GM18907 (cell line): ENCODE results near the gene MON1A.
"Not testable (repeated sequence)": the region's sequence is repeated elsewhere in the genome, so short reads cannot be mapped to it uniquely, and the experiment has no call there.

Experiments used
- ATAC-seq: cut with Tn5 transposase; IDR thresholded peaks from one replicate; pipeline ENCODE4 v1.9.1; 2021; ENCODE audit warnings: mild to moderate bottlenecking, moderate library complexity; ENCODE audit not compliant: unreplicated experiment

Gene MON1A, protein sequence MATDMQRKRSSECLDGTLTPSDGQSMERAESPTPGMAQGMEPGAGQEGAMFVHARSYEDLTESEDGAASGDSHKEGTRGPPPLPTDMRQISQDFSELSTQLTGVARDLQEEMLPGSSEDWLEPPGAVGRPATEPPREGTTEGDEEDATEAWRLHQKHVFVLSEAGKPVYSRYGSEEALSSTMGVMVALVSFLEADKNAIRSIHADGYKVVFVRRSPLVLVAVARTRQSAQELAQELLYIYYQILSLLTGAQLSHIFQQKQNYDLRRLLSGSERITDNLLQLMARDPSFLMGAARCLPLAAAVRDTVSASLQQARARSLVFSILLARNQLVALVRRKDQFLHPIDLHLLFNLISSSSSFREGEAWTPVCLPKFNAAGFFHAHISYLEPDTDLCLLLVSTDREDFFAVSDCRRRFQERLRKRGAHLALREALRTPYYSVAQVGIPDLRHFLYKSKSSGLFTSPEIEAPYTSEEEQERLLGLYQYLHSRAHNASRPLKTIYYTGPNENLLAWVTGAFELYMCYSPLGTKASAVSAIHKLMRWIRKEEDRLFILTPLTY

DNA sequence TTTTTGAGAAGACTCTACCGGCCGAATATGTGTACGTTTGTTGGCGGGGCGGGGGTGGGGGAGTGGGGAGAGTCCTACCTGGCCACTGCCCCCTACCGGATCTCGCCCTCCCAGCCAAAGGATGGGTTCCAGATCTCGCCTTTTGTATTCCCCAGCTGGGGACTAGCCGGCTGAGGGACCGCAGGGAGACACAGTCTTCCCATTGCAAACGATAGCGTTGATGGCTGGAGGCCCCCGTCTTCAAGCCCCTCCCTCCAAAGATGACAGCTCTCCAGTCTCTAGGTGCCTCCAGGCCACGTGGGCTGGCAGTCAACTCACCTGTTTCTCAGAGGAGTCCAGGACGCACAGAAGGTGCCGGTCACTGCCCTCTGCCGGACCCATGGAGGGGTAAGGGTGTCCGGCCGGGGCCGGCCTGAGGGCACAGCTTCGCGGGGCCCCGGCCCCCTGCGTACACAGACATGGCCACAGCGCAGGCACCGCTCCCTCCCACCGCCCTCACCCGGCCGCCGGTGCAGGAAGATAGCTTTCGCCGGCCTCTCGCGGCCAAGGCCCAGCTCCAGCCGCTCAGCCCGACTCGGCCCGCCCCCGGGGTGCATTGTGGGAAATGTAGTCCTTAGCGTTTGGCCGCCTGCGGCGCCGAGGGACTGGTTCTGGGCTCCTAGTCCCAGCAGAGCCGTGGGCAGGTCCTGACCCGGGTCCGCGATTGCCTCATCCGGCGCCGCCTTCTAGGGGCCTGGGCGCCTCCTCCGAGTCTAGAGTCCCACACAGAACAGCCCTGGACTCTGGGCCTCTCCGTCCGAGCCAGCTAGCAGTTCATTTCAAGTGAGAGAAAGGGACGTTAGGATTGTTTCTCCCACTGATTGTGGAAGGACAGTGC, at the start of gene MON1A:
TSS of gene MON1A (minus strand) at position 521 of the 877 bp plus-strand sequence. CDS start 16,465 bp downstream, outside the sequence.
- ATAC-seq = peak; percentile 83

DNA sequence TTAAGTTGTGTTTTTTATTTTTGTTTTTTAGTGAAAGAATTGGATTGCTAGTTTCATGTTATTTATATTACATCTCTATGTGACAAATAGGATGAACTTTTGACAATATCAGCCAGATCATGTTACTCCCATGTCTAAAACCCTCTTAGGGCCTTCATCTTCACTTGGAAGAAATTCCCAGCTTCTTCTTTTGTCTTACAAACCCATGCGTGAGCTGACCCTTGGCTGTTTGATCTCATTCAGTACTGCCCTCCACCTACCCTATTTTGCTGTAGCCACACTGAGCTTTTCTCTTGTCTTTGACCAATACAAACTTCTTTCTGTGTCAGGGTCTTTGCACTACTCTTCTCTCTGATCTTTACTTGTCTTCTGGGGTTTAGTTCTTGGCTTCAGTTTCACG, 47.3 kb upstream of the MON1A start:
- ATAC-seq = no peak

DNA sequence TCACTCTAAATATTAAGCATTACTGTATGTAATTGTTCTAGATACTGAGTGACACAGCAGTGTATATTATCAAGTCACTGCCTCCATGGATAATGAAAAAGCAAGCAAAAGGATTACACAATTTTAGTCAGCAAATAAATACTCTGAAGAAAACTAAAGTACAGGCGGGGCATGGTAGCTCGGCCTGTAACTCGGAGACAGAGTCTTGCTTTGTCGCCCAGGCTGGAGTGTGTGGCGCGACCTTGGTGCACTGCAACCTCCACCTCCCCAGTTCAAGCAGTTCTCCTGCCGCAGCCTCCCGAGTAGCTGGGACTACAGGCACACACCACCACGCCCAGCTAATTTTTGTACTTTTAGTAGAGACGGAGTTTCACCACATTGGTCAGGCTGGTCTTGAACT, 43.0 kb upstream of the MON1A start:
- ATAC-seq = no peak

DNA sequence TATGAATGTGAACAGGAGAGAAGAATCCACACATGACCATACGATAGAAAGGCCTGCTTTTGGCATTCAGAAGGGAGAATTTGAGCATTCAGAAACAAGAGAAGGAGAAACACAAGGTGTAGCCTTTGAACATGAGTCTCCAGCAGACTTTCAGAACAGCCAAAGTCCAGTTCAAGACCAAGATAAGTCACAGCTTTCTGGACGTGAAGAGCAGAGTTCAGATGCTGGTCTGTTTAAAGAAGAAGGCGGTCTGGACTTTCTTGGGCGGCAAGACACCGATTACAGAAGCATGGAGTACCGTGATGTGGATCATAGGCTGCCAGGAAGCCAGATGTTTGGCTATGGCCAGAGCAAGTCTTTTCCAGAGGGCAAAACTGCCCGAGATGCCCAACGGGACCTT, 38.7 kb upstream of the MON1A start:
- no peak for ATAC-seq

DNA sequence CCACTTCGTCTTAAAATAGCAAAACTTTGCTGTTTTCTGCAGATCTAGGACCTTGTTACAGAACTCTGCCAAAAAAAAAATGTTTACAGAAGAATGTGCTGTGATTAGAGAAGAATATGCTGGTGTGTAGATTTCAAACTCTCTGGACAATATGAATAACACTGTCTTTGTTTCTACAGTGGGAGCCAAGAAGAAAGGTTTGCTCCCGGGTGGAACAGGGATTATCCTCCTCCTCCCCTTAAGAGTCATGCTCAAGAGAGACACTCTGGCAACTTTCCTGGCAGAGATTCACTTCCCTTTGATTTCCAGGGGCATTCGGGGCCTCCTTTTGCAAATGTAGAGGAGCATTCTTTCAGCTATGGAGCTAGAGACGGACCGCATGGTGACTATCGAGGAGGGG, 37.7 kb upstream of the MON1A start:
- no peak for ATAC-seq

DNA sequence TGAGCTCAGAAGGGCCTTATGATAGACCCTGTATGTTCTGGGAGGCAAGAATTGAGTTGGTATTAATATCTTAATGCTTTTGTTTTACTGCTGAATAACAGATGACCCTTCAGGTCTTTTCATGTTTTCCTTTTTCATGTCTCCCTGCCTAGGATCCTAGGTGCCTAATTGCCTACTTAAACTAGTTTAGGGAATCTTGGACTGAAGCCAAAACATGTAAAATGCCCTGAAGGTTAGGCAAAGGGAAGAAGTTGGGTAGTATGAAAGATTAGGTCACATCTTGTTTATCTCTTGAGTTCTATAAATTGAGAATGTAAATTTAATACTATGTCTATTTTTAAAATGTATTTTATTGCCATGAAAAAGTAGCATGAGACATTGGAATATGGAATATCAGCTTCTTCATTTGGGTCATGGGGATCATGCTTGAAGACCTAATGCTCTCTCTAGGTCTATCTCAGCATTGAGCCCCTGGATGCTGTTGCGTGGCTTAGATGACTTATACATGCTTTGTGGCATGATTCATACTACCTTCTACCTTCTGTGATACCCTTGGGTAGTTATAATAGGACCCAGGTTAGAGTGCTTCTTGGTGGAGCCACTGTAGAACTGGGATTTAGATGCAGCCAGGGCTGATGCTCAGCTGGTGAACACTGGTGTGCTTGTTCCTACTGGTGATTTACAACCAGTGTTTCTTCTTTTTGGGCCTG, 36.8 kb upstream of the MON1A start:
- no peak for ATAC-seq

DNA sequence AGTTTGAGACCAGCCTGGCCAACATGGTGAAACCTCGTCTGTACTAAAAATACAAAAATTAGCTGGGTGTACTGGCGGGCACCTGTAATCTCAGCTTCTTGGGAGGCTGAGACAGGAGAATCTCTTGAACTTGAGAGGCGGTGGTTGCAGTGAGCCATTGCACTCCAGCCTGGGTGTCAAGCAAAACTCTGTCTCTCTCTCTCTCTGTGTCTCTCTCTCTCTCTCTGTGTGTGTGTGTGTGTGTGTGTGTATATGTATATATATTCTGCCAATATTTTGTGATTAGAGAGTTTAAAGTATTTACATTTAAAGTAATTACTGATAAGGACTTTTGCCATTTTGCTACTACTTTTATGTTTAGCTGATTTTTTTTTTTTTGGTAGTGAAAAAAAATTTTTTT, 26.0 kb upstream of the MON1A start:
- ATAC-seq = no peak

DNA sequence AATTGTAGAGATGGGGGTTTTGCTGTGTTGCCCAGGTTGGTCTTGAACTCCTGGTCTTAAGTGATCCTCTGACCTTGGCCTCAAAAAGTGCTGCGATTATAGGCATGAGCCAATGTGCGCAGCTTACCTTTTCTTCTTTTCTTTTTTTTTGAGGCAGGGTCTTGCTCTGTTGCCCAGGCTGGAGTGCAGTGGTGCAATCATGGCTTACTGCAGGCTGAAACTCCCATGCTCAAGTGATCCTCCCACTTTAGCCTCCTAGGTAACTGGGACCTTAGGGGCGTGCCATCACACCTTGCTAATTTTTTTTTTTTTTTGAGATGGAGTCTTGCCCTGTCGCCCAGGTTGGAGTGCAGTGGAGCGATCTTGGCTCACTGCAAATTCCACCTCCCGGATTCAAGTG, 23.3 kb upstream of the MON1A start:
- ATAC-seq = no peak

DNA sequence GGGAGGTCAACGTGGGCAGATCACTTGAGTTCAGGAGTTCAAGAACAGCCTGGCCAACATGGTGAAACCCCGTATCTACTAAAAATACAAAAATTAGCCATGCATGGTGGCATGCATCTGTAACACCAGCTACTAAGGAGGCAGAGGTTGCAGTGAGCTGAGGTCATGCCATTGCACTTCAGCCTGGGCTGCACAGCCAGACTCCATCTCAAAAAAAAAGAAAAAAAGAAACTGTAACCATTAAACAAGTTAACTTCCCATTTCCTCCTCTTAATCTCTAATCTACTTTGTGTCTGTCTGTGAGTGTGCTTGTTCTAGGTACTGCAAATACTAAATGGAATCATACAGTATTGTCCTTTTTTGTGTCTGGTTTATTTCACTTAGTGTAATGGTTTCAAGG, 13.0 kb upstream of the MON1A start:
- no peak for ATAC-seq

DNA sequence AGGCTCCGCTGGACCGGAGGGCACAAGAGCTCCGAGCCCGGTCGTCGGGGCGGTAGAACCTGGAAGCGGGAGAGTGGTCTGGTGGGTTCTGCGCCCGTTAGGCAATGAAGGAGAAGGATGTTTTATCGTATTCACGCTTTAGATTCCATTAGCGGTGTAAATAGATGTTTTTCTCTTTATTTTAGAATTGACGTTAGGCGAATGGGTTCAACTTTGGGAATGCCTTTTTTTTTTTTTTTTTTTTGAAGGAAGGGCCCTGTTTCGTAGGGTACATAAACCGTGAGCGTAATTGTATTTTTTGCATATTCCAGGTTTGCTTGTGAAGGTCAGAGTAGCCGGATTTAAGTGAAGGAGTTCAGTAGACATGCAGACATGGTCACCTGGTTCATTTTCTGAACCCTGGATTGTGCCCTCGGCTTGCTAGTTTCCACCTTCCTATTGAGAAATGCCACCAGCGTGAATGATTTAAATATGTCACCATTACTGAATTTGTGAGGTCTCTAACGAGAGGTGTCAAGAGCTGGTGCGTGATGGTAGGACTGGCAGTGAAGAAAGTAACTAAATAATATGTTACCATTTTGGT, 11.1 kb upstream of the MON1A start:
- ATAC-seq = no peak

DNA sequence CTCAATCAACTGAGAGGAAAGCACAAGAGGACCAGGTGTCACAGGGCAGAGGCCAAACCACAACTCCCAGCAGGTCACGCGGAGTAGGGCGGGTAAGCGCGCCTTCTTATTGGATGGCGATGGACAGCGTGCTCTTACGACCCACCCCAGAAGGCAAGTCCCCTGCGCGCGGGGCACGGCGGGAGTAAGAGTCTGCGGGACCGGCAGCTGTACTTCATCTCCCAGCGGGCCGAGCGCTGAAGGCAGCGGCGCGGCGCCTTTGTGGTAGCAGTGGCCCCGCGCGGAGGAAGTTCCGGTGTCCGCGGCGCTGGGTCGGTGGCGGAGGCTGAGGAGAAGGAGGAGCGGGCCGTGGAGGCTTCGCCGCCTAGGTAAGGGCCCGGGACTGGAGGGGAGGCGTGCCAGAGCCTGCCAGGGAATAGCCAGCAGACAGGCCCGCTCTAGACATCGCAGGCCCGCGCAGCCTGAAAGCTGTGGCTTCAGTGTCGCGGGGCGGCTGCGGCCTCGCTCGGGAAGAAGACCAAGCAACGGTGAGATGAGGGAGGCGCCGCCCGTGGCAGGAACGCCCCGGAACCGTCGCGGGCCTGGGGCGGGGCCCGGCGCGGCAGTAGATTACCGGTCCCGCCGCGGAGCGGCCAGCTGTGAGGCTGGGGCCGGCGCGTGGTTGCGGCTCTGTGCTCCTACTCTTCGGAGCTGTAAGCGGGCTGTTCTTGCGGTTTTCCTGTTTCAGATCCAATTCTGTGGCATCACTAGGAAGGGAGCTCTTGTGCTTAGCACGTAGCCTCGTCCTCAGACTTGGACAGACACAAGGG, 10.5 kb upstream of the MON1A start, which contains the start of gene RBM6:
TSS of gene RBM6 (plus strand) at position 293 of the 809 bp plus-strand sequence. CDS start 22,492 bp downstream, outside the sequence.
- ATAC-seq = peak; percentile 92

DNA sequence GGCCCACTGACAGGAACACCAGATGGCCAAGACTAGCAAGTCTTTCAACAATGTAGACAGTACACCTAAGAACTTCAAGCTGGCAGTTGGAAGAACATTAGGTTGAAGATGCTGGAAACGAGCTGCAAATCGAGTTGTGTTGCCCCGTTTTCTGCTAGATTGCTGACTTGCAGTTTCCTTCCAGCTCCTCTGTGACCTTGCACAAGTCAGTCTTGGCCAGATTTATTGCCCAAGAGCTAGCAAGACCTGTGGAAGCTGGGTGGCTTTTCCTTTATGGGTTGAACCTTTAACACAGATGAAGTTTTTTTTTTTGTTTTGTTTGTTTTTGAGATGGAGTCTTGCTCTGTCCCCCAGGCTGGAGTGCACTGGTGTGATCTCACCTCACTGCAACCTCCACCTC, 7.5 kb upstream of the MON1A start:
- no peak for ATAC-seq

DNA sequence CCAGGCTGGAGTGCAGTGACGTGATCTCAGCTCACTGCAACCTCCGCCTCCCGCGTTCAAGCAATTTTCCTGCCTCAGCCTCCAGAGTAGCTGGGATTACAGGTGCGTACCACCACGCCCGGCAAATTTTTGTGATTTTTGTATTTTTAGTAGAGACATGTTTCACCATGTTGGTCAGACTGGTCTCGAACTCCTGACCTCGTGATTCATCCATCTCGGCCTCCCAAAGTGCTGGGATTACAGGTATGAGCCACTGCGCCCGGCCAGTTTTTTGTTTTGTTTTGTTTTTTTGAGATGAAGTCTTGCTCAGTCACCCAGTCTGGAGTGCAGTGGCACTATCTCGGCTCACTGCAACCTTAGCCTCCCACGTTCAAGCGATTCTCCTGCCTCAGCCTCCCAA, 2.7 kb upstream of the MON1A start:
- not testable (repeated sequence) for ATAC-seq

DNA sequence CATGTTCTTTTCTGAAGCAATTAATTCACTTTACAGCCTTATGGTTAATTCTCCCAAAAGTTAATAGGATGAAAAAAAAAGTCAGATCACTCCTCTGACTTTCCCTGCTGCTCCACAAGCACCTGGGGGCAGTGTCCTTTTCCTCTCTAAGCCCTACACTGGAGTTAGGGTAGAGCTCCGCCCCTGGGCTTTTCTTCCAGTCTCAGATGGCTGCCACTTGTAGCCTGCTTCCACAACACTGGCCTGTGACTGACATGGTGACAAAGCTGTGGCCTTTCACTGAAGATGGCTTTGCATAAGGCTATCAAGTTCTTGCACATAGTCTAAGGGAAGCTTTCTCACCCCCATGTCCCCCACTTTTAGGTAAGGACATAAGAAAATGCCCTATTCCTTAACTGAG, 1.3 kb upstream of the MON1A start:
- no peak for ATAC-seq

DNA sequence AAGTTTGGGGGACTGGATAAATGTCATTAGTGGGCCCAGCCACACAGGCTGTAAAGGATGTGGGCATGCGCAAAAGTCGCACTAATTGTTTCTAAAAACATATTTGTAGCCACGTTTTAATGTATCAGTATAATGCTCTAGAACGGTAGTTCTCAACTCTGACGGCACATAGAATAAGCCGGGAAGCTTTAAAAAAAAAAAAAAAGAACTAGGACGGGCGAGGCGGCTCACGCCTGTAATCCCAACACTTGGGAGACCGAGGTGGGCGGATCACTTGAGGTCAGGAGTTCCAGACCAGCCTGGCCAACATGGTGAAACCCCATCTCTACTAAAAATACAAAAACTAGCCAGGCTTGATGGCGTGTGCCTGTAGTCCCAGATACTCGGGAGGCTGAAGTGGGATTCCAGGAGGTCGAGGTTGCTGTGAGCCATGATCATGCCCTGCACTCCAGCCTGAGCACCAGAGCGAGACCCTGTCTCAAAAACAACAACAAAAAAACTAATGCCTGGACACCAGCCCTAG, 618 bp upstream of the MON1A start:
- no peak for ATAC-seq

DNA sequence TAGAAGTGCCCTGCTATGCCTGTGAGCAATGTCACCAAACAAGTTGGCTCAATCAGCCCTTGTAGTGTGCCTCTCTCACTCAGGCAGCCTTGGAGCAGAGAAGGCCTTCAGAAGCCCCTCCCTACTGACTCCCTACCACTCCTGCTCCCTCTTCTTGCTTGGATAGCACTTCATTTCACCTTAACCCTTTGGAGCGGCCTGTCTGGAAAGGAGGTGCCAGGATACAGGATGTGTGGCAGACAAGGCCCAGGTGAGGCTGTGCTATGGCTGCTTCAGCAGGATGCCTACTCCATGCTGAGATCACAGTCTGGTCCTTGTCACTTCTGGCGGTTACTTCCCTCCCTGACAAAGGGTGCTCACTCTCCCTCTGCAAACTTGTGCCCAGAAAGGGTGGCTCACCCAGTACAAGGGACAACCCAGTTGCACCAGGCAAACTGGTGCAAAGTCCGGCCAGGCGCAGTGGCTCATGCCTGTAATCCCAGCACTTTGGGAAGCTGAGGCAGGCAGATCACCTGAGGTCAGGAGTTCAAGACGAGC, 1.1 kb downstream of the MON1A start:
- no peak for ATAC-seq

DNA sequence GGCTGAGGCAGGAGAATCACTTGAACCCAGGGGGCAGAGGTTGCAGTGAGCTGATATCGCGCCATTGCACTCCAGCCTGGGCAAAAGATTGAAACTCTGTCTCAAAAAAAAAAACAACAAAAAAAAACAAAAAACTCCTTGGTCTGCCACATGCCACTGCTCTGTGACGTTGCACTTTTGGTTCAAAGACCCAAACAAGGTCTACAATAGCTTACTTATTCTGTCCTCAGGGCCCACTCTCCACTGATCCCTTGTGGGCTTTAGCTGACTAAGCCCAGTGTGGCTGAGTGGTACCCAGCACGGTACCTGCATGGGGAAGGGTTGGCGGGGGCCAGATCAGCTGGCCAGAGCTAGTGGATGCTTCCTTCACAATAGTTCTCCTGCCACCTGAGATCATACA, 1.8 kb downstream of the MON1A start:
- no peak for ATAC-seq

DNA sequence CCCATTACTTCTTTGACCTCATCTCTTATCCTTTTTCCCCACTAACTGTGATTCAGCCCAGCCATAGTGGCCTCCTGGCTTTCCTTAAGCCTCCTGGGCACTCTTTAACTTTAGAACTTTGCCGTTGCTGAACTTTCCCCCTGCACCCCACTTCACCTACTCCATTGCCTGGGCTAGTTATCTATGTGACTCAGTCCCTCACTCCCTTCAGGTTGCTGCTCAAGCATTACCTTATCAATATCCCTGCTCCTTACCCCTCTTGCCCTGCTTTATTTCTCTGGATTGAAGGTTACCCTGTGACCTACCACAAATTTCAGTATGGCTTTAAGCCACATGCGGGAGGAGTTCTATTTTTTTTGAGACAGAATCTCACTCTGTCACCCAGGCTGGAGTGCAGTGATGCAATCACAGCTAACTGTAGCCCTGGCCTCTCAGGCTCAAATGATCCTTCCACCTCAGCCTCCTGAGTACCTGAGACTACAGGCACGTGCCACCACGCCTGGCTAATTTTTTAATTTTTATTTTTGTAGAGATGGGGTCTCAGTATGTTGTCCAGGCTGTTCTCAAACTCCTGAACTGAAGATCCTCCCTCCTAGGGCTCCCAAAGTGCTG, 3.4 kb downstream of the MON1A start:
- no peak for ATAC-seq

DNA sequence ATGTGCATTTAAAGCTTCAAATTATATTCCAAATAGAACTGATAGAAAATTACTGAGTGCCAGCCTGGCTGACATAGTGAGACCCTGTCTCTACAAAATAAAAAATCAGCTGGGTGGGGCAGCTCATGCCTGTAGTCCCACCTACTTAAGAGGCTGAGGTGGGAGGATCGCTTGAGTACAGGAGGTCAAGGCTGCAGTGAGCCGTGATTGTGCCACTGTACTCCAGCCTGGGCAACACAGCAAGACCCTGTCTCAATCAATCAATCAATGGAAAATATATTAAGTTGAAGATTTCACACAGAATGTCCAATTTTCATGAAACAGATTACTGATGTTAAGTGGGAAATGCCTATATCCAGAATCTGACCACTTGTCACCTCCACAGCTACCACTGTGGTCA, 4.1 kb downstream of the MON1A start:
- no peak for ATAC-seq
